NCI-H2081 (cell line): Measurements from ENCODE around the gene RHOT2.
A peak's percentile ranks its signal among the peaks of the same experiment; 100 is the strongest.

Experiments used
- DNase-seq, 2 experiments: peaks; one replicate each; lab custom pipeline; 2025; lab: John Stamatoyannopoulos, UW

The RHOT2 gene

GRCh38 chr16:632486-633335, 35.2 kb upstream of the RHOT2 start:
- peak in 1 of 2 experiments; percentile 13 for DNase-seq

GRCh38 chr16:633336-634050, 34.4 kb upstream of the RHOT2 start:
- DNase-seq: no peak

- DNase-seq: no peak
Measured at GRCh38 chr16:634051-634670, 33.8 kb upstream of the RHOT2 start.

GRCh38 chr16:634996-635395, 32.9 kb upstream of the RHOT2 start:
- DNase-seq: no peak

- no peak for DNase-seq
Measured at GRCh38 chr16:635573-636205, 32.2 kb upstream of the RHOT2 start.

- DNase-seq: peak; percentile 93 to 94
Measured at GRCh38 chr16:636206-637080, 31.5 kb upstream of the RHOT2 start, which contains the start of gene METTL26. Gene METTL26 (minus strand): TSS chr16:636305. CDS start chr16:636290, 15 bp downstream.

GRCh38 chr16:637081-638018, 30.6 kb upstream of the RHOT2 start:
- peak in 1 of 2 experiments; percentile 81 for DNase-seq

- DNase-seq: no peak
Measured at GRCh38 chr16:638034-638543, 29.8 kb upstream of the RHOT2 start.

GRCh38 chr16:638836-639235, 29.1 kb upstream of the RHOT2 start:
- DNase-seq: no peak

- DNase-seq: no peak
Measured at GRCh38 chr16:640614-641013, 27.3 kb upstream of the RHOT2 start.

GRCh38 chr16:641326-642188, 26.4 kb upstream of the RHOT2 start, which contains the start of gene MCRIP2:
Gene MCRIP2 (plus strand): TSS chr16:641828. CDS start chr16:641992, 164 bp downstream.
- DNase-seq: peak; percentile 71 to 80

GRCh38 chr16:642189-643049, 25.5 kb upstream of the RHOT2 start:
- peak in 1 of 2 experiments; percentile 33 for DNase-seq

GRCh38 chr16:643050-643368, 24.9 kb upstream of the RHOT2 start:
- DNase-seq: no peak

- DNase-seq: no peak
Measured at GRCh38 chr16:644556-644955, 23.4 kb upstream of the RHOT2 start.

GRCh38 chr16:645852-646678, 21.9 kb upstream of the RHOT2 start:
- no peak for DNase-seq

- no peak for DNase-seq
Measured at GRCh38 chr16:646679-647172, 21.2 kb upstream of the RHOT2 start.
